ENCODE data around the gene SIM2. TPM values are rescaled to one million over a fixed set of nuclear protein-coding genes. Genes with fewer than 3 reads are reported as not detected.

SIM2 gene
- total and polyA plus RNA-seq, 2 of the 13 experiments (the other 11 are each of a cell fraction or from before 2014, with no cell fraction given): 0.36 to 0.53 TPM

DNA sequence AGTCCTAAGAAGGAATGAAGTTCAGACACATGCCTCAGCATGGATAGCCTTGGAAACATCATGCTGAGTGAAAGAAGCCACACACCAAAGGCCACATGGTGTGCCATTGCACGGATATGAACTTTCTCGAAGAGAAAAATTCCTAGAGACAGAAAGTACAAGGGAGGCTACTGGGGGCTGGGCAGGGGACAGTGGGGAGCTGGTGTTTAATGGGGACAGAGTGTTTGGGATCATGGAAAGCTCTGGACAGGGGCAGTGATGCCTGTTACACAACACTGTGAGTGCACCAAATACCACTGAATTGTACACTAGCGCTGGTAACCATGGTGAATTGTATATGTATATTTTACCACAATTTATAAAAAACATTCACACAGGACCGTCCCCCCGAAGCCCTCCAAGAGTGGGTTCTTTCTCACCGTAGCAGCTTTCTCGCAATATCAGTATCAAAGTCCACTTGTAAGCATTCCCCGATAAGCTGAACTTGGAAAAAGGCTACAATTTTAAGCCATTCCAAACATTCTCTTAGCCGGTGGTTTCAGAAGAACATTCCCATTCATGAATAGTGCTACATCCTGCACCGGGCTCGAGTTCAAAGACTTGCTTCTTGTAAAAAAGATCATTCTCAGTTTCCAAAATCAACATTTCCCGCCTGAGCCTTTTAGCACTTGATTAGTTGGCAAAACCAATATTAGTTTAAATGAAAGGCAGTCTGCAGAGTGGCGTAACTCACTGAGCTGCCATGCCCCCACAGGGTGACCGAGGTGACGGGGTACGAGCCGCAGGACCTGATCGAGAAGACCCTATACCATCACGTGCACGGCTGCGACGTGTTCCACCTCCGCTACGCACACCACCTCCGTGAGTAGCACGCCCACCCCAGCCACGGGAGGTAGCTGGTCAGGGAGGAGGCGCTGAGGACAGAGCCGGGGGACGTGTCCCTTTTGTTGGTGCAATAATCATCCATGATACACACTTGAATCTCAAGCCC lies 31.7 kb downstream of the SIM2 start (continued):
- TF ChIP-seq CSRNP1 (CRISPR knock-in tag; IDR thresholded peaks at IDR 0.05) (peak; percentile 48; the same call in 1 of the 2 replicates), TBL1XR1 (IDR thresholded peaks at IDR 0.05; ENCODE audit: borderline replicate concordance, low read length, partially characterized antibody) (peak; percentile 34), ZNF232 (CRISPR knock-in tag; IDR thresholded peaks at IDR 0.05; ENCODE audit: borderline replicate concordance) (0 out of 2 replicates have a peak, but pooled peaks have one; percentile 28), ZNF639 (CRISPR knock-in tag; conservative IDR thresholded peaks at IDR 0.05) (0 out of 2 replicates have a peak, but pooled peaks have one; percentile 40), LCORL (IDR thresholded peaks at IDR 0.05) (no peak), LCORL (CRISPR knock-in tag; IDR thresholded peaks at IDR 0.05) (peak; percentile 40; the same call in 1 of the 2 replicates), KLF6 (CRISPR knock-in tag; IDR thresholded peaks at IDR 0.05) (no peak), NCOA2 (CRISPR knock-in tag; IDR thresholded peaks at IDR 0.05) (peak; percentile 89), TBX2 (CRISPR knock-in tag; IDR thresholded peaks at IDR 0.05; ENCODE audit: borderline replicate concordance) (peak; percentile 99), THRA (CRISPR knock-in tag; IDR thresholded peaks at IDR 0.05; ENCODE audit: borderline replicate concordance) (peak; percentile 83), DR1 (CRISPR knock-in tag; IDR thresholded peaks at IDR 0.05) (no peak), ISX (CRISPR knock-in tag; conservative IDR thresholded peaks at IDR 0.05) (no peak), CEBPG (CRISPR knock-in tag; IDR thresholded peaks at IDR 0.05) (peak; percentile 67), MXI1 (IDR thresholded peaks at IDR 0.05; ENCODE audit: borderline replicate concordance, low read depth, low read length) (0 out of 3 replicates have a peak, but pooled peaks have one; percentile 7), KLF13 (CRISPR knock-in tag; IDR thresholded peaks at IDR 0.05) (no peak), ARNTL (CRISPR knock-in tag; IDR thresholded peaks at IDR 0.05) (no peak), HOXA3 (CRISPR knock-in tag; IDR thresholded peaks at IDR 0.05) (peak; percentile 61), IKZF1 (IDR thresholded peaks at IDR 0.05) (no peak), ZNF354B (CRISPR knock-in tag; IDR thresholded peaks at IDR 0.05) (0 out of 2 replicates have a peak, but pooled peaks have one; percentile 34), ZNF746 (CRISPR knock-in tag; IDR thresholded peaks at IDR 0.05) (no peak), ZNF720 (CRISPR knock-in tag; IDR thresholded peaks at IDR 0.05) (no peak)
- TF ChIP-seq, protein P1, sequence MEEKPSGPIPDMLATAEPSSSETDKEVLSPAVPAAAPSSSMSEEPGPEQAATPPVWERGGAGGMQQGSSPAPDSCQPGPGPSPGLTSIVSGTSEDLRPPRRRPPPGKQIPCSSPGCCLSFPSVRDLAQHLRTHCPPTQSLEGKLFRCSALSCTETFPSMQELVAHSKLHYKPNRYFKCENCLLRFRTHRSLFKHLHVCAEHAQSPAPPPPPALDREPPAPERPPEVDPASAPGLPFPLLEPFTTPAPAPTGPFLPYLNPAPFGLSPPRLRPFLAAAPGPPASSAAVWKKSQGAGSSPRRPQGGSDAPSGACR (CRISPR knock-in tag; IDR thresholded peaks at IDR 0.05): no peak
- TF ChIP-seq, protein P2, sequence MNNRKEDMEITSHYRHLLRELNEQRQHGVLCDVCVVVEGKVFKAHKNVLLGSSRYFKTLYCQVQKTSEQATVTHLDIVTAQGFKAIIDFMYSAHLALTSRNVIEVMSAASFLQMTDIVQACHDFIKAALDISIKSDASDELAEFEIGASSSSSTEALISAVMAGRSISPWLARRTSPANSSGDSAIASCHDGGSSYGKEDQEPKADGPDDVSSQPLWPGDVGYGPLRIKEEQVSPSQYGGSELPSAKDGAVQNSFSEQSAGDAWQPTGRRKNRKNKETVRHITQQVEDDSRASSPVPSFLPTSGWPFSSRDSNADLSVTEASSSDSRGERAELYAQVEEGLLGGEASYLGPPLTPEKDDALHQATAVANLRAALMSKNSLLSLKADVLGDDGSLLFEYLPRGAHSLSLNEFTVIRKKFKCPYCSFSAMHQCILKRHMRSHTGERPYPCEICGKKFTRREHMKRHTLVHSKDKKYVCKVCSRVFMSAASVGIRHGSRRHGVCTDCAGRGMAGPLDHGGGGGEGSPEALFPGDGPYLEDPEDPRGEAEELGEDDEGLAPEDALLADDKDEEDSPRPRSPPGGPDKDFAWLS (CRISPR knock-in tag; IDR thresholded peaks at IDR 0.05; ENCODE audit: borderline replicate concordance): no peak

All from HepG2 (cell line).